ENCODE measurements around the gene NOLC1. TPM values are rescaled to one million over a fixed set of nuclear protein-coding genes. Genes with fewer than 3 reads are reported as not detected.

NOLC1 gene
- total and polyA plus RNA-seq, 2 of the 13 experiments (the other 11 are each of a cell fraction or from before 2014, with no cell fraction given), result 50.6 to 81.0 TPM

GRCh38 chr10:102133373-102134195 is 18.6 kb upstream of the NOLC1 start (continued):
- TF ChIP-seq, protein P1, sequence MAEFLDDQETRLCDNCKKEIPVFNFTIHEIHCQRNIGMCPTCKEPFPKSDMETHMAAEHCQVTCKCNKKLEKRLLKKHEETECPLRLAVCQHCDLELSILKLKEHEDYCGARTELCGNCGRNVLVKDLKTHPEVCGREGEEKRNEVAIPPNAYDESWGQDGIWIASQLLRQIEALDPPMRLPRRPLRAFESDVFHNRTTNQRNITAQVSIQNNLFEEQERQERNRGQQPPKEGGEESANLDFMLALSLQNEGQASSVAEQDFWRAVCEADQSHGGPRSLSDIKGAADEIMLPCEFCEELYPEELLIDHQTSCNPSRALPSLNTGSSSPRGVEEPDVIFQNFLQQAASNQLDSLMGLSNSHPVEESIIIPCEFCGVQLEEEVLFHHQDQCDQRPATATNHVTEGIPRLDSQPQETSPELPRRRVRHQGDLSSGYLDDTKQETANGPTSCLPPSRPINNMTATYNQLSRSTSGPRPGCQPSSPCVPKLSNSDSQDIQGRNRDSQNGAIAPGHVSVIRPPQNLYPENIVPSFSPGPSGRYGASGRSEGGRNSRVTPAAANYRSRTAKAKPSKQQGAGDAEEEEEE (CRISPR knock-in tag; IDR thresholded peaks at IDR 0.05; ENCODE audit: borderline replicate concordance), result no peak
- no peak for TF ChIP-seq ATM (IDR thresholded peaks at IDR 0.05; ENCODE audit: borderline replicate concordance)
- TF ChIP-seq, protein P2, sequence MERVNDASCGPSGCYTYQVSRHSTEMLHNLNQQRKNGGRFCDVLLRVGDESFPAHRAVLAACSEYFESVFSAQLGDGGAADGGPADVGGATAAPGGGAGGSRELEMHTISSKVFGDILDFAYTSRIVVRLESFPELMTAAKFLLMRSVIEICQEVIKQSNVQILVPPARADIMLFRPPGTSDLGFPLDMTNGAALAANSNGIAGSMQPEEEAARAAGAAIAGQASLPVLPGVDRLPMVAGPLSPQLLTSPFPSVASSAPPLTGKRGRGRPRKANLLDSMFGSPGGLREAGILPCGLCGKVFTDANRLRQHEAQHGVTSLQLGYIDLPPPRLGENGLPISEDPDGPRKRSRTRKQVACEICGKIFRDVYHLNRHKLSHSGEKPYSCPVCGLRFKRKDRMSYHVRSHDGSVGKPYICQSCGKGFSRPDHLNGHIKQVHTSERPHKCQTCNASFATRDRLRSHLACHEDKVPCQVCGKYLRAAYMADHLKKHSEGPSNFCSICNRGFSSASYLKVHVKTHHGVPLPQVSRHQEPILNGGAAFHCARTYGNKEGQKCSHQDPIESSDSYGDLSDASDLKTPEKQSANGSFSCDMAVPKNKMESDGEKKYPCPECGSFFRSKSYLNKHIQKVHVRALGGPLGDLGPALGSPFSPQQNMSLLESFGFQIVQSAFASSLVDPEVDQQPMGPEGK (CRISPR knock-in tag; IDR thresholded peaks at IDR 0.05), result peak; percentile 95
- TF ChIP-seq ZNF253 (CRISPR knock-in tag; IDR thresholded peaks at IDR 0.05; ENCODE audit: borderline replicate concordance), result no peak
- TF ChIP-seq, protein P3, sequence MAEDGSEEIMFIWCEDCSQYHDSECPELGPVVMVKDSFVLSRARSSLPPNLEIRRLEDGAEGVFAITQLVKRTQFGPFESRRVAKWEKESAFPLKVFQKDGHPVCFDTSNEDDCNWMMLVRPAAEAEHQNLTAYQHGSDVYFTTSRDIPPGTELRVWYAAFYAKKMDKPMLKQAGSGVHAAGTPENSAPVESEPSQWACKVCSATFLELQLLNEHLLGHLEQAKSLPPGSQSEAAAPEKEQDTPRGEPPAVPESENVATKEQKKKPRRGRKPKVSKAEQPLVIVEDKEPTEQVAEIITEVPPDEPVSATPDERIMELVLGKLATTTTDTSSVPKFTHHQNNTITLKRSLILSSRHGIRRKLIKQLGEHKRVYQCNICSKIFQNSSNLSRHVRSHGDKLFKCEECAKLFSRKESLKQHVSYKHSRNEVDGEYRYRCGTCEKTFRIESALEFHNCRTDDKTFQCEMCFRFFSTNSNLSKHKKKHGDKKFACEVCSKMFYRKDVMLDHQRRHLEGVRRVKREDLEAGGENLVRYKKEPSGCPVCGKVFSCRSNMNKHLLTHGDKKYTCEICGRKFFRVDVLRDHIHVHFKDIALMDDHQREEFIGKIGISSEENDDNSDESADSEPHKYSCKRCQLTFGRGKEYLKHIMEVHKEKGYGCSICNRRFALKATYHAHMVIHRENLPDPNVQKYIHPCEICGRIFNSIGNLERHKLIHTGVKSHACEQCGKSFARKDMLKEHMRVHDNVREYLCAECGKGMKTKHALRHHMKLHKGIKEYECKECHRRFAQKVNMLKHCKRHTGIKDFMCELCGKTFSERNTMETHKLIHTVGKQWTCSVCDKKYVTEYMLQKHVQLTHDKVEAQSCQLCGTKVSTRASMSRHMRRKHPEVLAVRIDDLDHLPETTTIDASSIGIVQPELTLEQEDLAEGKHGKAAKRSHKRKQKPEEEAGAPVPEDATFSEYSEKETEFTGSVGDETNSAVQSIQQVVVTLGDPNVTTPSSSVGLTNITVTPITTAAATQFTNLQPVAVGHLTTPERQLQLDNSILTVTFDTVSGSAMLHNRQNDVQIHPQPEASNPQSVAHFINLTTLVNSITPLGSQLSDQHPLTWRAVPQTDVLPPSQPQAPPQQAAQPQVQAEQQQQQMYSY (CRISPR knock-in tag; IDR thresholded peaks at IDR 0.05), result no peak
- peak; percentile 9 for TF ChIP-seq ZNF563 (CRISPR knock-in tag; IDR thresholded peaks at IDR 0.05)
- no peak for TF ChIP-seq ZNF75D (CRISPR knock-in tag; IDR thresholded peaks at IDR 0.05; ENCODE audit: borderline replicate concordance)
- no peak for TF ChIP-seq CENPT (CRISPR knock-in tag; IDR thresholded peaks at IDR 0.05; ENCODE audit: low read depth)
- TF ChIP-seq ELF4 (CRISPR knock-in tag; IDR thresholded peaks at IDR 0.05; ENCODE audit: borderline replicate concordance), result no peak
- TF ChIP-seq ZNF232 (CRISPR knock-in tag; IDR thresholded peaks at IDR 0.05; ENCODE audit: borderline replicate concordance), result no peak
- TF ChIP-seq, protein P4, sequence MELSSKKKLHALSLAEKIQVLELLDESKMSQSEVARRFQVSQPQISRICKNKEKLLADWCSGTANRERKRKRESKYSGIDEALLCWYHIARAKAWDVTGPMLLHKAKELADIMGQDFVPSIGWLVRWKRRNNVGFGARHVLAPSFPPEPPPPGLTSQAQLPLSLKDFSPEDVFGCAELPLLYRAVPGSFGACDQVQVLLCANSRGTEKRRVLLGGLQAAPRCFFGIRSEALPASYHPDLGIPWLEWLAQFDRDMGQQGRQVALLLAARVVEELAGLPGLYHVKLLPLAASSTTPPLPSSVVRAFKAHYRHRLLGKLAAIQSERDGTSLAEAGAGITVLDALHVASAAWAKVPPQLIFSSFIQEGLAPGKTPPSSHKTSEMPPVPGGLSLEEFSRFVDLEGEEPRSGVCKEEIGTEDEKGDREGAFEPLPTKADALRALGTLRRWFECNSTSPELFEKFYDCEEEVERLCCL (CRISPR knock-in tag; IDR thresholded peaks at IDR 0.05; ENCODE audit: borderline replicate concordance), result no peak
- TF ChIP-seq ZNF704 (CRISPR knock-in tag; IDR thresholded peaks at IDR 0.05; ENCODE audit: borderline replicate concordance), result peak; percentile 47; the same call in 1 of the 2 replicates
- TF ChIP-seq, protein P5, sequence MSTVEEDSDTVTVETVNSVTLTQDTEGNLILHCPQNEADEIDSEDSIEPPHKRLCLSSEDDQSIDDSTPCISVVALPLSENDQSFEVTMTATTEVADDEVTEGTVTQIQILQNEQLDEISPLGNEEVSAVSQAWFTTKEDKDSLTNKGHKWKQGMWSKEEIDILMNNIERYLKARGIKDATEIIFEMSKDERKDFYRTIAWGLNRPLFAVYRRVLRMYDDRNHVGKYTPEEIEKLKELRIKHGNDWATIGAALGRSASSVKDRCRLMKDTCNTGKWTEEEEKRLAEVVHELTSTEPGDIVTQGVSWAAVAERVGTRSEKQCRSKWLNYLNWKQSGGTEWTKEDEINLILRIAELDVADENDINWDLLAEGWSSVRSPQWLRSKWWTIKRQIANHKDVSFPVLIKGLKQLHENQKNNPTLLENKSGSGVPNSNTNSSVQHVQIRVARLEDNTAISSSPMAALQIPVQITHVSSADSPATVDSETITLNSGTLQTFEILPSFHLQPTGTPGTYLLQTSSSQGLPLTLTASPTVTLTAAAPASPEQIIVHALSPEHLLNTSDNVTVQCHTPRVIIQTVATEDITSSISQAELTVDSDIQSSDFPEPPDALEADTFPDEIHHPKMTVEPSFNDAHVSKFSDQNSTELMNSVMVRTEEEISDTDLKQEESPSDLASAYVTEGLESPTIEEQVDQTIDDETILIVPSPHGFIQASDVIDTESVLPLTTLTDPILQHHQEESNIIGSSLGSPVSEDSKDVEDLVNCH (CRISPR knock-in tag; IDR thresholded peaks at IDR 0.05), result 0 out of 2 replicates have a peak, but pooled peaks have one; percentile 36
- no peak for TF ChIP-seq POLR2AphosphoS2 (IDR thresholded peaks at IDR 0.05; ENCODE audit: low read depth, low read length)

Data from HepG2 (cell line).